Smooth muscle cell (in vitro differentiated cells): ENCODE measurements around the gene BTG4. TPM values are rescaled to one million over a fixed set of nuclear protein-coding genes. Genes with fewer than 3 reads are reported as not detected.

ENCODE experiments used
- DNase-seq: peaks from one replicate; lab custom pipeline; 2025; ENCODE audit not compliant: unreplicated experiment; lab: John Stamatoyannopoulos, UW
- H2AFZ ChIP-seq: fragments of 200-600 bp; sonication (generic); 2 replicates; pipeline ENCODE4 v1.6.0; 2016; ENCODE audit warnings: antibody characterized with exemption, low read depth, mild to moderate bottlenecking
- H3F3A ChIP-seq: fragments of 200-600 bp; sonication (generic); 2 replicates; pipeline ENCODE4 v1.6.0; 2017; ENCODE audit warnings: antibody characterized with exemption, low read depth
- H3K27ac ChIP-seq: fragments of 200-600 bp; sonication (generic); 2 replicates; pipeline ENCODE4 v1.5.1; 2016; ENCODE audit warnings: low read depth, mild to moderate bottlenecking
- H3K27me3 ChIP-seq: fragments of 200-600 bp; sonication (generic); 2 replicates; pipeline ENCODE4 v1.6.1; 2016; ENCODE audit warnings: low read depth, mild to moderate bottlenecking
- H3K36me3 ChIP-seq: fragments of 200-600 bp; sonication (generic); 2 replicates; pipeline ENCODE4 v1.5.1; 2016; ENCODE audit warnings: low read depth
- H3K4me1 ChIP-seq: fragments of 200-600 bp; sonication (generic); 2 replicates; pipeline ENCODE4 v1.5.1; 2016; ENCODE audit warnings: low read depth
- H3K4me2 ChIP-seq: fragments of 200-600 bp; sonication (generic); 2 replicates; pipeline ENCODE4 v1.6.0; 2016; ENCODE audit warnings: mild to moderate bottlenecking
- H3K4me3 ChIP-seq: fragments of 200-600 bp; sonication (generic); 2 replicates; pipeline ENCODE4 v1.5.1; 2016; ENCODE audit warnings: mild to moderate bottlenecking
- H3K79me2 ChIP-seq: fragments of 200-600 bp; sonication (generic); 2 replicates; pipeline ENCODE4 v1.6.0; 2016; ENCODE audit warnings: low read depth, mild to moderate bottlenecking
- H3K9ac ChIP-seq: fragments of 200-600 bp; sonication (generic); 2 replicates; pipeline ENCODE4 v1.6.0; 2016; ENCODE audit warnings: low read depth
- H3K9me3 ChIP-seq: fragments of 200-600 bp; sonication (generic); replicated peaks from 2 replicates; pipeline ENCODE4 v1.5.1; 2016; ENCODE audit warnings: low read depth
- H4K20me1 ChIP-seq: fragments of 200-600 bp; sonication (generic); 2 replicates; pipeline ENCODE4 v1.6.0; 2016; ENCODE audit warnings: low read depth
- CTCF ChIP-seq: fragments of 200-600 bp; sonication (generic); IDR thresholded peaks from 2 replicates; pipeline ENCODE4 v1.5.1; 2017; ENCODE audit warnings: borderline replicate concordance, mild to moderate bottlenecking, antibody characterized with exemption; ENCODE audit not compliant: insufficient read depth, poor library complexity, severe bottlenecking
- WGBS: methylation state at CpG from one replicate; pipeline ENCODE4 v1.1.7; 2016; ENCODE audit warnings: low lambda C conversion rate; 5-methylcytosine and 5-hydroxymethylcytosine counted together
- polyA plus RNA-seq: library from polyadenylated mRNA; unstranded; fragments of >200 nt; fragmentation: Nextera tagmentation; extraction: Ambion mirVana; gene quantifications from 2 replicates; pipeline ENCODE4 v1.2.1, GENCODE V29; 2016
- total RNA-seq: library from RNA; depleted of rRNA; stranded (reverse); fragments of >200 nt; gene quantifications from 2 replicates; pipeline ENCODE4 v1.2.3, GENCODE V29; 2014

Gene BTG4
- total and polyA plus RNA-seq, 2 experiments from 2014 or later = 0.21 TPM; not detected in 1

GRCh38 chr11:111521135-111521534 is 8.9 kb upstream of the BTG4 start:
- Histone ChIP-seq H3K4me3 (no peak overlapping the region), H3F3A (peaks cover 7% of the 10 kb centered on the region), H3K79me2 (no peaks in the 10 kb centered on the region), H3K9ac (no peak overlapping the region), H3K4me2 (peak overlapping the region; percentile 80), H3K36me3 (no peaks in the 10 kb centered on the region), H4K20me1 (no peaks in the 10 kb centered on the region), H3K9me3 (no peaks in the 10 kb centered on the region), H3K4me1 (no peaks in the 10 kb centered on the region), H3K27me3 (no peaks in the 10 kb centered on the region), H2AFZ (no peak overlapping the region), H3K27ac (peak overlapping the region; percentile 87)
- whole genome bisulfite sequencing = 3% methylated on average over 2 of the region's 2 CpGs
- DNase-seq = no peak
- no peak for TF ChIP-seq CTCF

- Histone ChIP-seq H3F3A (peaks cover 4% of the 10 kb centered on the region), H3K9me3 (no peaks in the 10 kb centered on the region), H3K9ac (no peak overlapping the region), H3K4me1 (peaks cover 5% of the 10 kb centered on the region), H3K4me3 (no peak overlapping the region), H3K79me2 (no peaks in the 10 kb centered on the region), H3K27ac (peak overlapping the region; percentile 87), H3K36me3 (no peaks in the 10 kb centered on the region), H2AFZ (no peak overlapping the region), H3K4me2 (peak overlapping the region; percentile 80), H4K20me1 (no peaks in the 10 kb centered on the region), H3K27me3 (no peaks in the 10 kb centered on the region)
- no peak for TF ChIP-seq CTCF
- WGBS = 55% methylated on average over 2 of the region's 2 CpGs
- no peak for DNase-seq
Observed at GRCh38 chr11:111520560-111520959, 8.4 kb upstream of the BTG4 start.

- Histone ChIP-seq H2AFZ (no peak overlapping the region), H3K36me3 (no peaks in the 10 kb centered on the region), H3K79me2 (no peaks in the 10 kb centered on the region), H3K4me3 (no peak overlapping the region), H3K9ac (no peak overlapping the region), H3K4me2 (no peak overlapping the region), H3K4me1 (peaks cover 21% of the 10 kb centered on the region), H4K20me1 (no peaks in the 10 kb centered on the region), H3K27ac (no peak overlapping the region), H3K9me3 (no peaks in the 10 kb centered on the region), H3F3A (peaks cover 9% of the 10 kb centered on the region), H3K27me3 (no peaks in the 10 kb centered on the region)
- no peak for TF ChIP-seq CTCF
- 85% methylated on average over 1 of the region's 1 CpG for WGBS
- no peak for DNase-seq
Observed at GRCh38 chr11:111518668-111519067, 6.5 kb upstream of the BTG4 start.

- Histone ChIP-seq H2AFZ (no peak overlapping the region), H3F3A (peaks cover 21% of the 10 kb centered on the region), H3K27ac (peak overlapping the region; percentile 24), H3K4me1 (peaks cover 24% of the 10 kb centered on the region), H3K9me3 (no peaks in the 10 kb centered on the region), H3K4me3 (no peak overlapping the region), H3K36me3 (no peaks in the 10 kb centered on the region), H3K9ac (no peak overlapping the region), H3K79me2 (no peaks in the 10 kb centered on the region), H3K4me2 (peak overlapping the region; percentile 95), H4K20me1 (no peaks in the 10 kb centered on the region), H3K27me3 (no peaks in the 10 kb centered on the region)
- 0% methylated on average over 2 of the region's 2 CpGs for WGBS
- no peak for TF ChIP-seq CTCF
- DNase-seq = no peak
Observed at GRCh38 chr11:111515591-111515990, 3.4 kb upstream of the BTG4 start.
